IMR-90 (cell line): ENCODE results near the gene RIPOR3. TPM values are rescaled to one million over a fixed set of nuclear protein-coding genes. Genes with fewer than 3 reads are reported as not detected.

Experiments used
- ATAC-seq: fragments of 200-7000 bp; cut with Tn5 transposase; 2 replicates; pipeline ENCODE4 v1.9.1; 2020; ENCODE audit warnings: low read depth, mild to moderate bottlenecking, moderate library complexity
- BruUV-seq: library from RNA; stranded (reverse); fragments of 400-500 nt; replicated peaks from 2 replicates; lab custom pipeline; 2021; lab: Mats Ljungman, UMichigan
- CTCF ChIA-PET: fragments of 300-600 bp; formaldehyde crosslinking; extraction: SDS; loops from one replicate; lab custom pipeline; 2021; ENCODE audit warnings: antibody characterized with exemption; lab: Yijun Ruan, JAX
- POLR2A ChIA-PET: fragments of 300-600 bp; sonication (Branson Sonifier 250); formaldehyde crosslinking; loops from one replicate; lab custom pipeline; 2022; ENCODE audit warnings: antibody characterized with exemption; ENCODE audit not compliant: unreplicated experiment; lab: Charles Lee
- DNase-seq: peaks from one replicate; pipeline ENCODE4 v3.0.0; 2013
- H2AFZ ChIP-seq: replicated peaks from 2 replicates; pipeline ENCODE3; 2013; ENCODE audit warnings: low read length, mild to moderate bottlenecking; ENCODE audit not compliant: poor library complexity
- H2AK5ac ChIP-seq: 2 replicates; pipeline ENCODE4 v1.6.1; 2013; ENCODE audit warnings: low read depth, low read length, inconsistent platforms
- H2AK9ac ChIP-seq: replicated peaks from 2 replicates; pipeline ENCODE3; 2013; ENCODE audit warnings: mild to moderate bottlenecking, low read depth, low read length, moderate library complexity; ENCODE audit not compliant: poor library complexity
- H2BK120ac ChIP-seq: 2 replicates; pipeline ENCODE4 v1.6.1; 2013; ENCODE audit warnings: low read depth, low read length, inconsistent platforms
- H2BK15ac ChIP-seq: 3 replicates; pipeline ENCODE4 v1.6.1; 2013; ENCODE audit warnings: low read depth, low read length, inconsistent platforms
- H2BK20ac ChIP-seq: 2 replicates; pipeline ENCODE4 v1.6.1; 2013; ENCODE audit warnings: low read depth, mild to moderate bottlenecking, inconsistent platforms, low read length, moderate library complexity
- H2BK5ac ChIP-seq: 2 replicates; pipeline ENCODE4 v1.6.1; 2013; ENCODE audit warnings: mild to moderate bottlenecking, low read depth, low read length, inconsistent platforms; ENCODE audit not compliant: poor library complexity, severe bottlenecking
- H3K14ac ChIP-seq: replicated peaks from 2 replicates; pipeline ENCODE4 v1.6.1; 2013; ENCODE audit warnings: low read depth, low read length, inconsistent platforms
- H3K18ac ChIP-seq: 2 replicates; pipeline ENCODE4 v1.6.1; 2013; ENCODE audit warnings: low read depth, low read length, control low read depth
- H3K23ac ChIP-seq: 2 replicates; pipeline ENCODE4 v1.6.1; 2013; ENCODE audit warnings: low read depth, low read length, inconsistent platforms
- H3K27ac ChIP-seq: 2 replicates; pipeline ENCODE4 v1.5.1; 2013; ENCODE audit warnings: mild to moderate bottlenecking, control low read depth, low read length; ENCODE audit not compliant: insufficient read depth
- H3K27me3 ChIP-seq: 2 replicates; pipeline ENCODE4 v1.6.1; 2013; ENCODE audit warnings: low read length; ENCODE audit not compliant: control insufficient read depth, insufficient read depth
- H3K36me3 ChIP-seq: 2 replicates; pipeline ENCODE4 v1.6.1; 2013; ENCODE audit warnings: low read length, mixed read lengths; ENCODE audit not compliant: control insufficient read depth, insufficient read depth
- H3K4ac ChIP-seq: 2 replicates; pipeline ENCODE4 v1.6.1; 2013; ENCODE audit warnings: low read depth, low read length, inconsistent platforms
- H3K4me1 ChIP-seq: 2 replicates; pipeline ENCODE4 v1.6.1; 2013; ENCODE audit warnings: low read length, mixed read lengths; ENCODE audit not compliant: control insufficient read depth, insufficient read depth
- H3K4me2 ChIP-seq: 2 replicates; pipeline ENCODE4 v1.6.1; 2013; ENCODE audit warnings: low read depth, mild to moderate bottlenecking, control low read depth, low read length, moderate library complexity
- H3K4me3 ChIP-seq: 2 replicates; pipeline ENCODE4 v1.5.1; 2013; ENCODE audit warnings: low read depth, mild to moderate bottlenecking, control low read depth, low read length, moderate library complexity; ENCODE audit not compliant: insufficient read depth
- H3K56ac ChIP-seq: 2 replicates; pipeline ENCODE4 v1.6.1; 2013; ENCODE audit warnings: low read length, inconsistent platforms; ENCODE audit not compliant: insufficient read depth; ENCODE audit errors: extremely low read depth
- H3K79me1 ChIP-seq, 2 experiments: 2 replicates each; pipeline ENCODE4 v1.6.1; 2013; ENCODE audit warnings: low read length in 2 of 2, inconsistent platforms in 1 of 2, low read depth in 1 of 2
- H3K9ac ChIP-seq: 2 replicates; pipeline ENCODE4 v1.6.1; 2013; ENCODE audit warnings: low read depth, low read length, control low read depth
- H3K9me1 ChIP-seq: 2 replicates; pipeline ENCODE4 v1.6.1; 2013; ENCODE audit warnings: low read length, inconsistent platforms; ENCODE audit not compliant: insufficient read depth
- H3K9me3 ChIP-seq: 2 replicates; pipeline ENCODE4 v1.6.1; 2013; ENCODE audit warnings: low read length; ENCODE audit not compliant: control insufficient read depth, insufficient read depth
- H4K20me1 ChIP-seq: 2 replicates; pipeline ENCODE4 v1.6.1; 2013; ENCODE audit warnings: low read length, inconsistent platforms; ENCODE audit not compliant: insufficient read depth
- H4K5ac ChIP-seq: 2 replicates; pipeline ENCODE4 v1.6.1; 2013; ENCODE audit warnings: mild to moderate bottlenecking, low read depth, low read length, control low read depth
- H4K8ac ChIP-seq, 2 experiments: 2 replicates each; pipeline ENCODE4 v1.6.1; 2013; ENCODE audit warnings: low read depth in 2 of 2, low read length in 2 of 2, control low read depth in 1 of 2, inconsistent platforms in 1 of 2
- H4K91ac ChIP-seq: 2 replicates; pipeline ENCODE4 v1.6.1; 2013; ENCODE audit warnings: low read depth, low read length, inconsistent platforms; ENCODE audit not compliant: insufficient read depth
- FOS ChIP-seq: fragments of 150-350 bp; IDR thresholded peaks from 2 replicates; pipeline ENCODE4 v1.6.1; 2016; ENCODE audit warnings: low read depth, low read length
- MAFK ChIP-seq: IDR thresholded peaks from 2 replicates; pipeline ENCODE4 v1.6.1; 2012; ENCODE audit warnings: low read depth, low read length, improper control_type of control experiment
- MAZ ChIP-seq: IDR thresholded peaks from 2 replicates; pipeline ENCODE4 v1.6.1; 2012; ENCODE audit warnings: low read depth, mild to moderate bottlenecking, low read length, improper control_type of control experiment, moderate library complexity, borderline replicate concordance
- NFE2L2 ChIP-seq: fragments of 150-350 bp; IDR thresholded peaks from 2 replicates; pipeline ENCODE4 v1.6.1; 2016; ENCODE audit warnings: low read depth, mild to moderate bottlenecking, low read length
- POLR2A ChIP-seq: IDR thresholded peaks from 2 replicates; pipeline ENCODE4 v1.6.1; 2012; ENCODE audit warnings: mild to moderate bottlenecking, low read depth, low read length
- RFX5 ChIP-seq: IDR thresholded peaks from 2 replicates; pipeline ENCODE4 v1.8.0; 2012; ENCODE audit warnings: low read depth, mild to moderate bottlenecking, low read length, moderate library complexity
- SMC3 ChIP-seq: fragments of 150-350 bp; IDR thresholded peaks from 2 replicates; pipeline ENCODE4 v1.6.1; 2016; ENCODE audit warnings: low read depth, mild to moderate bottlenecking, antibody characterized with exemption, low read length, moderate library complexity
- WGBS, 2 experiments: methylation state at CpG; one replicate each; pipeline versions ENCODE4 v1.1.5 to v1.1.7; 2013; ENCODE audit warnings: missing lambda C conversion rate in 2 of 2; ENCODE audit not compliant: insufficient read length in 1 of 2; ENCODE audit errors: extremely low coverage in 2 of 2; 5-methylcytosine and 5-hydroxymethylcytosine counted together
- dilution Hi-C: fragments of 300-500 bp; cut with HindIII; formaldehyde crosslinking; loops from one replicate; pipeline ENCODE4 v1.14.3; 2018; ENCODE audit warnings: low sequenced_read_pairs; ENCODE audit not compliant: unreplicated experiment
- in situ Hi-C: fragments of 300-500 bp; cut with MboI; formaldehyde crosslinking; loops from 3 replicates; pipeline ENCODE4 v1.14.3; 2019; ENCODE audit warnings: low sequenced_read_pairs, inconsistent platforms, mixed read lengths
- intact Hi-C: fragments of 100-400 bp; cut with micrococcal nuclease; formaldehyde crosslinking; loops from 2 replicates; pipeline ENCODE4 v1.10.0; 2022
- polyA plus RNA-seq, 3 experiments: library from polyadenylated mRNA; depleted of rRNA; stranded (reverse); fragments of >200 nt; gene quantifications; 2 replicates each; pipeline ENCODE4 v1.2.3, GENCODE V29; 2012; ENCODE audit warnings: low replicate concordance in 1 of 3
- total RNA-seq: library from RNA; depleted of rRNA; stranded (reverse); fragments of >200 nt; gene quantifications from 2 replicates; pipeline ENCODE4 v1.2.3, GENCODE V29; 2012
- TF ChIP-seq, protein P1 (sequence below): fragments of 150-350 bp; IDR thresholded peaks from 2 replicates; pipeline ENCODE4 v1.6.1; 2016; ENCODE audit warnings: low read depth, mild to moderate bottlenecking, low read length, moderate library complexity, borderline replicate concordance
- TF ChIP-seq, protein P2 (sequence below): fragments of 150-350 bp; IDR thresholded peaks from 2 replicates; pipeline ENCODE4 v1.6.1; 2017; ENCODE audit warnings: mild to moderate bottlenecking, antibody characterized with exemption, low read length, low read depth

Gene RIPOR3
- total and polyA plus RNA-seq, 2 of the 4 experiments (the other 2 are of a cell fraction): 0.54 to 1.7 TPM

DNA sequence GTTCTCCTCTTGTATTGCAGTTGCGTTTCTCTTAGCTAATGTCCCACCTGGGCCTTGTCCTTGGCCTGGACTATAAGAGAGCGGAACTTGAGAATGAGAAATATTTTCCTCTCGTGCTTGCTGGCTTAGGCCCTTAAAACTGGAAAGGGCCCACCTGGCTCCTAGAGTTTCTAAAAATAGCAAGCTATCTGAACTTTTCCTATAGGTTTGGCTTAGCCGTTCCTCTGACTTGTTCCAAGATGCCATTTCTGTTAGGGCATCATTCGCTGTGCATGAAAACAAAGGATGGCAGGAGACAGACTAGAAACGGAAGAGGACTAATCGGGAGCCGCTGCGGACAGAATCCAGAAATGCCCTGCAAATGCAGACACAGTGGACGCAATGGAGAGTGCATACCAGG is 4.5 kb downstream of the RIPOR3 start:
- ChIA-PET POLR2A (interaction anchor here (0.6 kb wide), 1 partner anchor 86 kb away, joined by 4 read pairs; no protein-coding TSS in a partner anchor), CTCF (no interaction called here)
- Histone ChIP-seq H2AK5ac (no peak overlapping the region), H3K27ac (no peak overlapping the region), H2BK15ac (no peak overlapping the region), H4K91ac (no peak overlapping the region), H3K79me1 (peaks cover 0 to 12% of the 10 kb centered on the region in 2 experiments; a peak in 1 of 4 replicates), H2BK20ac (no peak overlapping the region), H2AFZ (no peak overlapping the region), H3K14ac (no peak overlapping the region), H3K4me1 (peaks cover 6% of the 10 kb centered on the region), H3K4ac (no peak overlapping the region), H4K20me1 (no peaks in the 10 kb centered on the region), H3K9me1 (no peaks in the 10 kb centered on the region; the same call in 1 of the 2 replicates), H3K9me3 (no peaks in the 10 kb centered on the region), H4K8ac (no peak overlapping the region), H2BK5ac (no peak overlapping the region), H2AK9ac (no peak overlapping the region), H3K56ac (no peak overlapping the region), H3K4me3 (no peak overlapping the region), H3K4me2 (no peak overlapping the region), H3K23ac (no peak overlapping the region), H3K18ac (no peak overlapping the region), H4K5ac (no peak overlapping the region), H3K36me3 (no peaks in the 10 kb centered on the region), H3K9ac (no peak overlapping the region), H3K27me3 (no peaks in the 10 kb centered on the region), H2BK120ac (no peak overlapping the region)
- intact Hi-C loops (no loop called here), dilution Hi-C loops (no loop called here), in situ Hi-C loops (no loop called here)
- BruUV-seq: no TSS peak
- no peak for DNase-seq
- WGBS, 2 experiments: 84% methylated on average over 8 of the region's 10 CpGs; no CpG with 5 or more reads in 1 of the 2 experiments
- ATAC-seq: no peak
- TF ChIP-seq MAFK (no peak), SMC3 (no peak), NFE2L2 (no peak), MAZ (no peak), FOS (no peak), RFX5 (no peak), POLR2A (no peak)
- TF ChIP-seq, protein P1, sequence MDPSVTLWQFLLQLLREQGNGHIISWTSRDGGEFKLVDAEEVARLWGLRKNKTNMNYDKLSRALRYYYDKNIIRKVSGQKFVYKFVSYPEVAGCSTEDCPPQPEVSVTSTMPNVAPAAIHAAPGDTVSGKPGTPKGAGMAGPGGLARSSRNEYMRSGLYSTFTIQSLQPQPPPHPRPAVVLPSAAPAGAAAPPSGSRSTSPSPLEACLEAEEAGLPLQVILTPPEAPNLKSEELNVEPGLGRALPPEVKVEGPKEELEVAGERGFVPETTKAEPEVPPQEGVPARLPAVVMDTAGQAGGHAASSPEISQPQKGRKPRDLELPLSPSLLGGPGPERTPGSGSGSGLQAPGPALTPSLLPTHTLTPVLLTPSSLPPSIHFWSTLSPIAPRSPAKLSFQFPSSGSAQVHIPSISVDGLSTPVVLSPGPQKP: no peak
- TF ChIP-seq, protein P2, sequence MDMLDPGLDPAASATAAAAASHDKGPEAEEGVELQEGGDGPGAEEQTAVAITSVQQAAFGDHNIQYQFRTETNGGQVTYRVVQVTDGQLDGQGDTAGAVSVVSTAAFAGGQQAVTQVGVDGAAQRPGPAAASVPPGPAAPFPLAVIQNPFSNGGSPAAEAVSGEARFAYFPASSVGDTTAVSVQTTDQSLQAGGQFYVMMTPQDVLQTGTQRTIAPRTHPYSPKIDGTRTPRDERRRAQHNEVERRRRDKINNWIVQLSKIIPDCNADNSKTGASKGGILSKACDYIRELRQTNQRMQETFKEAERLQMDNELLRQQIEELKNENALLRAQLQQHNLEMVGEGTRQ: no peak
